Thyroid gland (tissue), 4 donors: ENCODE data around the gene CLEC6A.
"Not testable (repeated sequence)": the region's sequence is repeated elsewhere in the genome, so short reads cannot be mapped to it uniquely, and the experiment has no call there.

Source experiments
- CTCF ChIP-seq, 6 experiments: fragments of 200-600 bp in 3 of 6; fragments of 450-650 bp in 3 of 6; sonication (generic) in 3 of 6; IDR thresholded peaks; one replicate each; pipeline ENCODE4 v1.5.1; 2016 to 2019; ENCODE audit warnings: antibody characterized with exemption in 6 of 6, mild to moderate bottlenecking in 2 of 6, inconsistent platforms in 1 of 6, moderate library complexity in 1 of 6
- POLR2A ChIP-seq, 2 donors: fragments of 450-650 bp; IDR thresholded peaks; one replicate each; pipeline ENCODE4 v1.6.1; 2017; ENCODE audit warnings: antibody characterized with exemption in 2 of 2, mild to moderate bottlenecking in 2 of 2, moderate library complexity in 1 of 2

DNA sequence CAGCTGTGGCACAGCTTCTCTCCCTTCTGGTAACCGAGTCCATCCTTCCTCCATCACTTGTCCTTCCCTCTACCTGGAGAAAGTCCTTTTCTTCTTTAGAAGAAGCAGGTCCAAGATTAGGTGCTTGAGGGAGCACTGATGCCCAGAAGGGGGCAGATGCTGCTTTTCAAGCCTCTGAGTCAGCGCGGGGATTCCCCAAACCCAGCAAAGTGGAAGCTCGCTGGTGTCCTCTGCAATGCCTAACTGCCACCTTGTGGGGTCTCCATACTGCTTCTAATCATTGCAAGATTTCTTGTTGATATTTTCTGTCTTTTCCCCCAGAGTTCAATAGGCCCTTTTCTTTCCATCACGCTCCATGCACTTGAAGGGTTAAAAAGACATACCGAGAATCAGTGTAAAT is 36.2 kb upstream of the CLEC6A start:
- not testable (repeated sequence) for TF ChIP-seq CTCF, POLR2A (IDR thresholded peaks at IDR 0.05)
